H9 (cell line): ENCODE data around the gene IFIT5. TPM values are rescaled to one million over a fixed set of nuclear protein-coding genes. Genes with fewer than 3 reads are reported as not detected.

Experiments used
- DNase-seq: peaks from one replicate; pipeline ENCODE4 v3.0.0-alpha.2; 2017
- H2AFZ ChIP-seq: one replicate; pipeline ENCODE4 v1.6.1; 2013; ENCODE audit warnings: mild to moderate bottlenecking, low read length, control low read depth, moderate library complexity
- H2AK5ac ChIP-seq: 2 replicates; pipeline ENCODE4 v1.6.1; 2013; ENCODE audit warnings: low read length, control low read depth, mixed read lengths; ENCODE audit not compliant: insufficient read length
- H2BK120ac ChIP-seq: one replicate; pipeline ENCODE4 v1.6.1; 2013; ENCODE audit warnings: low read depth, mild to moderate bottlenecking, low read length, control low read depth, inconsistent platforms; ENCODE audit not compliant: poor library complexity, severe bottlenecking
- H2BK12ac ChIP-seq: 2 replicates; pipeline ENCODE4 v1.6.1; 2013; ENCODE audit warnings: low read length, control low read depth, mixed read lengths, low read depth; ENCODE audit not compliant: insufficient read length
- H2BK15ac ChIP-seq: 2 replicates; pipeline ENCODE4 v1.6.1; 2013; ENCODE audit warnings: low read depth, low read length, control low read depth
- H2BK20ac ChIP-seq: one replicate; pipeline ENCODE4 v1.6.1; 2013; ENCODE audit warnings: low read depth, mild to moderate bottlenecking, low read length, control low read depth, inconsistent platforms; ENCODE audit not compliant: poor library complexity, severe bottlenecking
- H2BK5ac ChIP-seq: 2 replicates; pipeline ENCODE4 v1.6.1; 2013; ENCODE audit warnings: low read length, control low read depth, mixed read lengths; ENCODE audit not compliant: insufficient read length
- H3K14ac ChIP-seq: 2 replicates; pipeline ENCODE4 v1.6.1; 2013; ENCODE audit warnings: low read length, control low read depth; ENCODE audit not compliant: insufficient read depth
- H3K18ac ChIP-seq: 2 replicates; pipeline ENCODE4 v1.6.1; 2013; ENCODE audit warnings: low read depth, mild to moderate bottlenecking, mixed read lengths, low read length, control low read depth; ENCODE audit not compliant: insufficient read length
- H3K23ac ChIP-seq: 2 replicates; pipeline ENCODE4 v1.6.1; 2013; ENCODE audit warnings: low read length, control low read depth, mixed read lengths, low read depth; ENCODE audit not compliant: insufficient read length
- H3K23me2 ChIP-seq: 2 replicates; pipeline ENCODE4 v1.6.1; 2013; ENCODE audit warnings: low read depth, mild to moderate bottlenecking, mixed read lengths, low read length, control low read depth; ENCODE audit not compliant: insufficient read length, poor library complexity, severe bottlenecking
- H3K27ac ChIP-seq: 2 replicates; pipeline ENCODE4 v1.5.1; 2013; ENCODE audit warnings: low read length, control low read depth, mixed read lengths, low read depth; ENCODE audit not compliant: insufficient read length
- H3K27me3 ChIP-seq: 2 replicates; pipeline ENCODE4 v1.6.1; 2013; ENCODE audit warnings: low read length, control low read depth, inconsistent platforms; ENCODE audit not compliant: insufficient read depth
- H3K4ac ChIP-seq: 2 replicates; pipeline ENCODE4 v1.6.1; 2013; ENCODE audit warnings: low read depth, mild to moderate bottlenecking, control low read depth, inconsistent platforms, low read length, moderate library complexity
- H3K4me1 ChIP-seq: 2 replicates; pipeline ENCODE4 v1.6.1; 2013; ENCODE audit warnings: low read length, control low read depth, inconsistent platforms; ENCODE audit not compliant: insufficient read depth
- H3K4me2 ChIP-seq: 2 replicates; pipeline ENCODE4 v1.6.1; 2013; ENCODE audit warnings: low read length, control low read depth, mixed read lengths; ENCODE audit not compliant: insufficient read length, insufficient read depth
- H3K56ac ChIP-seq: 2 replicates; pipeline ENCODE4 v1.6.1; 2013; ENCODE audit warnings: low read depth, mild to moderate bottlenecking, mixed read lengths, low read length, control low read depth; ENCODE audit not compliant: insufficient read length
- H3K79me1 ChIP-seq: 2 replicates; pipeline ENCODE4 v1.6.1; 2013; ENCODE audit warnings: low read depth, mild to moderate bottlenecking, moderate library complexity, low read length, control low read depth, inconsistent platforms; ENCODE audit not compliant: insufficient read depth, poor library complexity, severe bottlenecking
- H3K79me2 ChIP-seq: 2 replicates; pipeline ENCODE4 v1.6.1; 2013; ENCODE audit warnings: low read length, control low read depth, inconsistent platforms; ENCODE audit not compliant: insufficient read depth
- H3K9ac ChIP-seq: 2 replicates; pipeline ENCODE4 v1.6.1; 2013; ENCODE audit warnings: low read length, control low read depth, mixed read lengths; ENCODE audit not compliant: insufficient read length; ENCODE audit errors: extremely low read depth
- H3K9me3 ChIP-seq: one replicate; pipeline ENCODE4 v1.6.1; 2013; ENCODE audit warnings: low read depth, low read length, inconsistent platforms; ENCODE audit not compliant: control insufficient read depth
- H3T11ph ChIP-seq: one replicate; pipeline ENCODE4 v1.6.1; 2013; ENCODE audit warnings: mild to moderate bottlenecking, low read length, control low read depth, inconsistent platforms
- H4K20me1 ChIP-seq: one replicate; pipeline ENCODE4 v1.6.1; 2013; ENCODE audit not compliant: control insufficient read depth, insufficient read length, insufficient read depth
- H4K5ac ChIP-seq: 2 replicates; pipeline ENCODE4 v1.6.1; 2013; ENCODE audit warnings: low read depth, mild to moderate bottlenecking, mixed read lengths, low read length, control low read depth; ENCODE audit not compliant: insufficient read length
- H4K8ac ChIP-seq: replicated peaks from 2 replicates; pipeline ENCODE4 v1.6.1; 2013; ENCODE audit warnings: low read length, control low read depth, mixed read lengths, low read depth; ENCODE audit not compliant: insufficient read length
- H4K91ac ChIP-seq: 2 replicates; pipeline ENCODE4 v1.6.1; 2013; ENCODE audit warnings: low read depth, mild to moderate bottlenecking, moderate library complexity, mixed read lengths, low read length, control low read depth; ENCODE audit not compliant: insufficient read length
- H3K27ac Mint-ChIP-seq, 3 experiments: 2 replicates in 2 of 3; 3 replicates in 1 of 3; pipeline ENCODE4 v1.8.0; 2020 to 2021; ENCODE audit warnings: mixed read lengths in 3 of 3, mild to moderate bottlenecking in 1 of 3, moderate library complexity in 1 of 3
- H3K27me3 Mint-ChIP-seq: 2 replicates; pipeline ENCODE4 v1.8.0; 2021; ENCODE audit warnings: low read depth, mild to moderate bottlenecking, moderate library complexity, mixed read lengths
- H3K36me3 Mint-ChIP-seq, 3 experiments: 2 replicates in 2 of 3; 3 replicates in 1 of 3; pipeline ENCODE4 v1.8.0; 2020 to 2021; ENCODE audit warnings: low read depth in 3 of 3, mixed read lengths in 3 of 3; ENCODE audit not compliant: insufficient read depth in 1 of 3
- H3K4me1 Mint-ChIP-seq, 2 experiments: 2 replicates each; pipeline ENCODE4 v1.8.0; 2020; ENCODE audit warnings: mixed read lengths in 2 of 2
- H3K4me3 Mint-ChIP-seq, 2 experiments: 2 replicates in 1 of 2; 3 replicates in 1 of 2; pipeline ENCODE4 v1.8.0; 2020 to 2021; ENCODE audit warnings: mild to moderate bottlenecking in 2 of 2, mixed read lengths in 2 of 2, moderate library complexity in 1 of 2
- H3K9me3 Mint-ChIP-seq, 2 experiments: 2 replicates in 1 of 2; 3 replicates in 1 of 2; pipeline ENCODE4 v1.8.0; 2020; ENCODE audit warnings: mild to moderate bottlenecking in 2 of 2, mixed read lengths in 2 of 2, moderate library complexity in 1 of 2
- CTCF ChIP-seq: fragments of 200-600 bp; sonication (generic); conservative IDR thresholded peaks from 3 replicates; pipeline ENCODE4 v1.8.0; 2021; ENCODE audit warnings: antibody characterized with exemption, mild to moderate bottlenecking
- WGBS: extraction: QIAGEN DNeasy Blood & Tissue Kit; methylation state at CpG from one replicate; pipeline ENCODE4 v1.1.7; 2013; ENCODE audit warnings: missing lambda C conversion rate, low lambda C conversion rate, mixed read lengths; ENCODE audit not compliant: insufficient read length; ENCODE audit errors: extremely low coverage; 5-methylcytosine and 5-hydroxymethylcytosine counted together
- total RNA-seq: library from RNA; stranded (reverse); gene quantifications from 2 replicates; pipeline ENCODE4 v1.2.1, GENCODE V29; 2021

Gene IFIT5
- total RNA-seq, 1 experiment from 2014 or later, result 2.3 TPM

- Mint-ChIP-seq H3K36me3 (peaks cover 5 to 15% (median 9%) of the 10 kb centered on the region in 3 experiments; a peak in 6 of 7 replicates), H3K4me3 (no peak overlapping the region), H3K9me3 (peaks cover 3 to 17% of the 10 kb centered on the region in 2 experiments; a peak in 4 of 5 replicates), H3K27me3 (no peaks in the 10 kb centered on the region; the same call in 1 of the 2 replicates), H3K27ac (no peak overlapping the region), H3K4me1 (peaks cover 0 to 10% of the 10 kb centered on the region in 2 experiments; a peak in 1 of 4 replicates)
- Histone ChIP-seq H3K9me3 (no peaks in the 10 kb centered on the region), H2AK5ac (no peak overlapping the region), H2BK120ac (no peak overlapping the region), H3T11ph (no peak overlapping the region), H3K23me2 (no peaks in the 10 kb centered on the region), H2BK5ac (no peak overlapping the region), H3K4me1 (no peaks in the 10 kb centered on the region), H3K56ac (no peak overlapping the region), H3K27ac (no peak overlapping the region), H2BK12ac (no peak overlapping the region), H4K5ac (no peak overlapping the region), H3K18ac (no peak overlapping the region), H3K27me3 (no peaks in the 10 kb centered on the region), H2BK20ac (no peak overlapping the region), H3K4ac (no peak overlapping the region), H3K79me2 (no peaks in the 10 kb centered on the region), H4K20me1 (no peaks in the 10 kb centered on the region), H3K23ac (no peak overlapping the region), H3K9ac (no peak overlapping the region), H4K91ac (no peak overlapping the region), H3K14ac (no peak overlapping the region), H2BK15ac (no peak overlapping the region), H2AFZ (no peak overlapping the region), H3K79me1 (peaks cover 2% of the 10 kb centered on the region), H3K4me2 (no peak overlapping the region), H4K8ac (no peak overlapping the region)
- no peak for DNase-seq
- WGBS, result no CpG with 5 or more reads among the region's 2 CpGs
- no peak for TF ChIP-seq CTCF
Measured at GRCh38 chr10:89403043-89403442, 11.3 kb upstream of the IFIT5 start.
